ENCODE data around the gene ABCC4.

The ABCC4 gene

GRCh38 chr13:95160112-95160906 lies 140.9 kb downstream of the ABCC4 start:
- in situ Hi-C loops (cut with HindIII; ENCODE audit: low sequenced_read_pairs), result no loop called here
- no peak overlapping the region for H3K4me3 ChIP-seq (ENCODE audit: low read depth, low read length)
- TF ChIP-seq, protein P1, sequence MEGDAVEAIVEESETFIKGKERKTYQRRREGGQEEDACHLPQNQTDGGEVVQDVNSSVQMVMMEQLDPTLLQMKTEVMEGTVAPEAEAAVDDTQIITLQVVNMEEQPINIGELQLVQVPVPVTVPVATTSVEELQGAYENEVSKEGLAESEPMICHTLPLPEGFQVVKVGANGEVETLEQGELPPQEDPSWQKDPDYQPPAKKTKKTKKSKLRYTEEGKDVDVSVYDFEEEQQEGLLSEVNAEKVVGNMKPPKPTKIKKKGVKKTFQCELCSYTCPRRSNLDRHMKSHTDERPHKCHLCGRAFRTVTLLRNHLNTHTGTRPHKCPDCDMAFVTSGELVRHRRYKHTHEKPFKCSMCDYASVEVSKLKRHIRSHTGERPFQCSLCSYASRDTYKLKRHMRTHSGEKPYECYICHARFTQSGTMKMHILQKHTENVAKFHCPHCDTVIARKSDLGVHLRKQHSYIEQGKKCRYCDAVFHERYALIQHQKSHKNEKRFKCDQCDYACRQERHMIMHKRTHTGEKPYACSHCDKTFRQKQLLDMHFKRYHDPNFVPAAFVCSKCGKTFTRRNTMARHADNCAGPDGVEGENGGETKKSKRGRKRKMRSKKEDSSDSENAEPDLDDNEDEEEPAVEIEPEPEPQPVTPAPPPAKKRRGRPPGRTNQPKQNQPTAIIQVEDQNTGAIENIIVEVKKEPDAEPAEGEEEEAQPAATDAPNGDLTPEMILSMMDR (IDR thresholded peaks at IDR 0.05; ENCODE audit: low read depth, low read length, missing control alignments), result no peak
- no peak for DNase-seq (ENCODE audit: low read depth)

- TF ChIP-seq, protein P1 (IDR thresholded peaks at IDR 0.05; ENCODE audit: low read depth, low read length, missing control alignments), result no peak
- DNase-seq (ENCODE audit: low read depth), result no peak
- in situ Hi-C loops (cut with HindIII; ENCODE audit: low sequenced_read_pairs), result no loop called here
- no peak overlapping the region for H3K4me3 ChIP-seq (ENCODE audit: low read depth, low read length)
Measured at GRCh38 chr13:95159458-95159857, 141.8 kb downstream of the ABCC4 start.

- in situ Hi-C loops (cut with HindIII; ENCODE audit: low sequenced_read_pairs), result no loop called here
- TF ChIP-seq, protein P1 (IDR thresholded peaks at IDR 0.05; ENCODE audit: low read depth, low read length, missing control alignments), result peak; percentile 37
- H3K4me3 ChIP-seq (ENCODE audit: low read depth, low read length), result no peak overlapping the region
- DNase-seq (ENCODE audit: low read depth), result peak; percentile 13
Measured at GRCh38 chr13:95156208-95156607, 145.0 kb downstream of the ABCC4 start.

GRCh38 chr13:95155504-95155903 lies 145.7 kb downstream of the ABCC4 start:
- in situ Hi-C loops (cut with HindIII; ENCODE audit: low sequenced_read_pairs), result no loop called here
- TF ChIP-seq, protein P1 (IDR thresholded peaks at IDR 0.05; ENCODE audit: low read depth, low read length, missing control alignments), result no peak
- H3K4me3 ChIP-seq (ENCODE audit: low read depth, low read length), result no peak overlapping the region
- no peak for DNase-seq (ENCODE audit: low read depth)

DNA sequence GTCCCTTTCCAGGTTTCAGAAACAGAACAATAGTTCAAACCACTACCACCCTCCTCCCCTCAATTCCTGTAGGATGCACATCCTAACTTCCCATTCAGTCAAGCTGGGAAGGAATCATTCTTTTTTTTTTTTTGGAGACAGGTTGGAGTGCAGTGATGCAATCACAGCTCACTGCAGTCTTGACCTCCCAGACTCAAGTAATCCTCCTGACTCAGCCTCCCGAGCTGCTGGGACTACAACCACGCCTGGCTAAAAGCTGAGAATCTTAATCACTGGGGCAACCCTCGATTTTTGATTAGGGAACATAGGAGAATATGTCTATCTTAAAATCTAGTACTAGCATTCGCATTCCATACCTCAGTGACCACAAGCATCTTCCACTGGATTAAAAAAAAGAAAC lies 146.2 kb downstream of the ABCC4 start:
- TF ChIP-seq, protein P1 (IDR thresholded peaks at IDR 0.05; ENCODE audit: low read depth, low read length, missing control alignments), result no peak
- in situ Hi-C loops (cut with HindIII; ENCODE audit: low sequenced_read_pairs), result no loop called here
- DNase-seq (ENCODE audit: low read depth), result no peak
- no peak overlapping the region for H3K4me3 ChIP-seq (ENCODE audit: low read depth, low read length)

DNA sequence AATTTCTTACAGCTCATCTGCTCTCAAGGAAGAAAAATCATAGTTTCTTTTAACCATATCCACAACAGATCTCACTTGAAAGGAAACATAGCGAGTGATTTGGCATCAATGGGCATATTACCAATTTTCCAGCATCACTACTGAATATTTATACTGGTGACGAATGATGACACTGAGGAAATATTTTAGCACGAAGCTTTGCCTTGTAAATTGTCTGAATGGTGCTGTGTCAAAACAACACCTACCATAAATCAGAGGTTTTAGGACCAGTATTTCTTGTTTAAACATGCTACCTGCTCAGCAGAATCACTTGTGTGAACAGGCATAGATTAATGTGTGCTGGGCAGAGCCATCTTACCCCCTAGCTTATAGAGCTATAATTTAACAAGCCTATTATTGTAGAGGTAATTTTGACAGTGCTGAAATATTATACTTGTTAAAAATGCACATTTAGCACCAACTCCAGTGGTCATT lies 146.8 kb downstream of the ABCC4 start:
- in situ Hi-C loops (cut with HindIII; ENCODE audit: low sequenced_read_pairs), result no loop called here
- TF ChIP-seq, protein P1 (IDR thresholded peaks at IDR 0.05; ENCODE audit: low read depth, low read length, missing control alignments), result no peak
- no peak for DNase-seq (ENCODE audit: low read depth)
- H3K4me3 ChIP-seq (ENCODE audit: low read depth, low read length), result no peak overlapping the region
